H1 (cell line): Measurements from ENCODE around the gene FXYD3. TPM values are rescaled to one million over a fixed set of nuclear protein-coding genes. Genes with fewer than 3 reads are reported as not detected.

Source experiments
- GTF2F1 ChIP-seq: IDR thresholded peaks from 2 replicates; pipeline ENCODE4 v1.6.1; 2012; ENCODE audit warnings: low read depth, low read length, improper control_type of control experiment, borderline replicate concordance
- NANOG ChIP-seq: IDR thresholded peaks from 2 replicates; pipeline ENCODE4 v1.6.1; 2011; ENCODE audit warnings: low read length, low read depth, mild to moderate bottlenecking, inconsistent platforms; ENCODE audit not compliant: insufficient read depth, poor library complexity, severe bottlenecking
- NRF1 ChIP-seq: IDR thresholded peaks from 2 replicates; pipeline ENCODE4 v1.6.1; 2011; ENCODE audit warnings: mild to moderate bottlenecking, low read depth, low read length, improper control_type of control experiment
- ZNF274 ChIP-seq: IDR thresholded peaks from 2 replicates; pipeline ENCODE4 v1.7.0; 2012; ENCODE audit warnings: low read length, borderline replicate concordance; ENCODE audit errors: extremely low read depth
- polyA plus RNA-seq, 7 experiments: library from polyadenylated mRNA; depleted of rRNA in 3 of 7; stranded (reverse) in 5 of 7; unstranded in 2 of 7; fragments of >200 nt in 5 of 7; fragments of 200-250 nt in 2 of 7; gene quantifications; 1 replicate in 5 of 7; 2 replicates in 1 of 7; 4 replicates in 1 of 7; pipeline versions ENCODE4 v1.2.1 to v1.2.3, GENCODE V29; 2011 to 2013; ENCODE audit warnings: missing spikeins in 2 of 7, mixed read lengths in 2 of 7
- total RNA-seq: library from RNA; stranded (reverse); fragmentation: NEBNext Ultra II Directional; extraction: Animal tissue kit (Norgen Biotek cat#: 25700); gene quantifications from 2 replicates; pipeline ENCODE4 v1.2.1, GENCODE V29; 2021
- TF ChIP-seq, protein P1 (sequence below): IDR thresholded peaks from 2 replicates; pipeline ENCODE4 v1.6.1; 2012; ENCODE audit warnings: inconsistent platforms

FXYD3 gene
- total and polyA plus RNA-seq, 2 of the 8 experiments (the other 6 are each of a cell fraction or from before 2014, with no cell fraction given): 0.33 TPM; not detected in 1

GRCh38 chr19:35160629-35161433, 45.2 kb downstream of the FXYD3 start (continued):
- TF ChIP-seq, protein P1, sequence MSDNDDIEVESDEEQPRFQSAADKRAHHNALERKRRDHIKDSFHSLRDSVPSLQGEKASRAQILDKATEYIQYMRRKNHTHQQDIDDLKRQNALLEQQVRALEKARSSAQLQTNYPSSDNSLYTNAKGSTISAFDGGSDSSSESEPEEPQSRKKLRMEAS: no peak
- TF ChIP-seq NANOG (no peak), GTF2F1 (no peak), ZNF274 (no peak), NRF1 (no peak)
